HCT116 (cell line): Measurements from ENCODE around the gene CBFA2T2. TPM values are rescaled to one million over a fixed set of nuclear protein-coding genes. Genes with fewer than 3 reads are reported as not detected.
"Not testable (repeated sequence)": the region's sequence is repeated elsewhere in the genome, so short reads cannot be mapped to it uniquely, and the experiment has no call there.

Experiments used
- ATAC-seq: fragments of 200-7000 bp; cut with Tn5 transposase; 2 replicates; pipeline ENCODE4 v1.9.1; 2020; ENCODE audit warnings: mild to moderate bottlenecking, moderate library complexity
- BruUV-seq: library from RNA; stranded (reverse); fragments of 400-500 nt; replicated peaks from 2 replicates; lab custom pipeline; 2021; lab: Mats Ljungman, UMichigan
- CTCF ChIA-PET: fragments of 300-600 bp; sonication (Branson Sonifier 250); formaldehyde crosslinking; loops from one replicate; lab custom pipeline; 2021; ENCODE audit warnings: antibody characterized with exemption; lab: Charles Lee
- POLR2A ChIA-PET: fragments of 300-600, 350-600 bp; sonication (Branson Sonifier 250); formaldehyde crosslinking; loops from one replicate; lab custom pipeline; 2021; ENCODE audit warnings: antibody characterized with exemption; lab: Charles Lee
- RAD21 ChIA-PET, 2 experiments: fragments of 300-600 bp; sonication (Branson Sonifier 250); formaldehyde crosslinking; loops; one replicate each; lab custom pipeline; 2023; ENCODE audit warnings: low total read pairs in 2 of 2; ENCODE audit not compliant: uncharacterized antibody in 2 of 2, unreplicated experiment in 2 of 2, low non-redundant PET in 1 of 2; lab: Charles Lee
- DNase-seq: peaks from one replicate; pipeline ENCODE4 v3.0.0-alpha.2; 2010; ENCODE audit warnings: low read depth, low spot score
- H2AFZ ChIP-seq: fragments of 200-600 bp; shearing (Covaris generic), sonication (generic); 2 replicates; pipeline ENCODE4 v1.6.1; 2017; ENCODE audit warnings: low read depth, mixed run types, mixed read lengths, antibody characterized with exemption, low read length; ENCODE audit not compliant: poor library complexity, severe bottlenecking
- H3K27ac ChIP-seq: 2 replicates; pipeline ENCODE4 v1.5.1; 2012; ENCODE audit warnings: low read depth, low read length
- H3K27me3 ChIP-seq: fragments of 200-600 bp; sonication (generic); 2 replicates; pipeline ENCODE4 v1.6.1; 2016; ENCODE audit warnings: mixed run types, low read length, mixed read lengths; ENCODE audit not compliant: insufficient read depth
- H3K36me3 ChIP-seq, 2 experiments: fragments of 200-500 bp in 1 of 2; fragments of 200-600 bp in 1 of 2; sonication (Bioruptor generic) in 1 of 2; sonication (generic) in 1 of 2; 2 replicates each; pipeline versions ENCODE4 v1.5.1 to v1.6.1; 2014 to 2016; ENCODE audit warnings: low read length in 2 of 2, inconsistent platforms in 1 of 2, mixed read lengths in 1 of 2, mixed run types in 1 of 2; ENCODE audit not compliant: insufficient read depth in 2 of 2, control insufficient read depth in 1 of 2
- H3K4me1 ChIP-seq, 2 experiments: fragments of 200-600 bp in 1 of 2; sonication (generic) in 1 of 2; 2 replicates each; pipeline versions ENCODE4 v1.5.1 to v1.6.1; 2012 to 2017; ENCODE audit warnings: low read length in 2 of 2, inconsistent platforms in 1 of 2, mild to moderate bottlenecking in 1 of 2, mixed read lengths in 1 of 2, mixed run types in 1 of 2, moderate library complexity in 1 of 2; ENCODE audit not compliant: insufficient read depth in 2 of 2, control insufficient read depth in 1 of 2
- H3K4me2 ChIP-seq: fragments of 200-600 bp; sonication (generic); 2 replicates; pipeline ENCODE4 v1.6.1; 2017; ENCODE audit warnings: mixed run types, low read length, mixed read lengths
- H3K4me3 ChIP-seq, 2 experiments: fragments of 200-600 bp in 1 of 2; sonication (generic) in 1 of 2; replicated peaks in 1 of 2; 2 replicates each; pipeline ENCODE4 v1.5.1; 2011 to 2016; ENCODE audit warnings: low read length in 2 of 2, control low read depth in 1 of 2, low read depth in 1 of 2, mild to moderate bottlenecking in 1 of 2, mixed read lengths in 1 of 2, mixed run types in 1 of 2
- H3K79me2 ChIP-seq: fragments of 200-600 bp; sonication (generic); 2 replicates; pipeline ENCODE4 v1.6.1; 2017; ENCODE audit warnings: mild to moderate bottlenecking, mixed run types, low read length, moderate library complexity, mixed read lengths; ENCODE audit not compliant: insufficient read depth
- H3K9ac ChIP-seq: fragments of 200-600 bp; sonication (generic); 2 replicates; pipeline ENCODE4 v1.6.1; 2016; ENCODE audit warnings: low read length, mixed read lengths
- H3K9me2 ChIP-seq: fragments of 200-600 bp; sonication (generic), shearing (Covaris generic); 2 replicates; pipeline ENCODE4 v1.6.1; 2017; ENCODE audit warnings: mixed run types, mild to moderate bottlenecking, moderate library complexity; ENCODE audit not compliant: insufficient read depth
- H3K9me3 ChIP-seq, 2 experiments: fragments of 200-500 bp in 1 of 2; fragments of 200-600 bp in 1 of 2; sonication (Bioruptor generic) in 1 of 2; sonication (generic) in 1 of 2; 2 replicates each; pipeline ENCODE4 v1.6.1; 2014 to 2017; ENCODE audit warnings: low read length in 2 of 2, mixed read lengths in 2 of 2, inconsistent platforms in 1 of 2, low read depth in 1 of 2, mild to moderate bottlenecking in 1 of 2, mixed run types in 1 of 2, moderate library complexity in 1 of 2; ENCODE audit not compliant: control insufficient read depth in 1 of 2, insufficient read depth in 1 of 2
- H4K20me1 ChIP-seq: fragments of 200-600 bp; sonication (generic), shearing (Covaris generic); 2 replicates; pipeline ENCODE4 v1.6.1; 2017; ENCODE audit warnings: mixed run types, mild to moderate bottlenecking, moderate library complexity; ENCODE audit not compliant: insufficient read depth
- CBX3 ChIP-seq: IDR thresholded peaks from 2 replicates; pipeline ENCODE4 v1.6.1; 2012; ENCODE audit warnings: low read depth
- EGR1 ChIP-seq: IDR thresholded peaks from 2 replicates; pipeline ENCODE4 v1.6.1; 2012; ENCODE audit warnings: low read depth
- EZH2phosphoT487 ChIP-seq: fragments of 200-600 bp; IDR thresholded peaks from 2 replicates; pipeline ENCODE4 v1.6.1; 2018; ENCODE audit warnings: antibody characterized with exemption, borderline replicate concordance
- FOSL1 ChIP-seq: IDR thresholded peaks from 2 replicates; pipeline ENCODE4 v1.6.1; 2012; ENCODE audit warnings: low read depth
- JUND ChIP-seq: IDR thresholded peaks from 2 replicates; pipeline ENCODE4 v1.6.1; 2012
- RAD21 ChIP-seq: IDR thresholded peaks from 2 replicates; pipeline ENCODE4 v1.6.1; 2012; ENCODE audit warnings: low read depth, mild to moderate bottlenecking
- SRF ChIP-seq: IDR thresholded peaks from 2 replicates; pipeline ENCODE4 v1.6.1; 2012; ENCODE audit warnings: low read depth
- TCF7L2 ChIP-seq: IDR thresholded peaks from 2 replicates; pipeline ENCODE4 v1.7.0; 2011; ENCODE audit warnings: borderline replicate concordance, inconsistent platforms; ENCODE audit not compliant: insufficient read depth, insufficient read length; ENCODE audit errors: extremely low read depth
- YY1 ChIP-seq: IDR thresholded peaks from 2 replicates; pipeline ENCODE4 v1.6.1; 2011; ENCODE audit warnings: low read length, low read depth, moderate library complexity, mild to moderate bottlenecking; ENCODE audit not compliant: insufficient replicate concordance; ENCODE audit errors: extremely low read depth
- ZFX ChIP-seq: fragments of 450-650 bp; IDR thresholded peaks from 2 replicates; pipeline ENCODE4 v1.6.1; 2017
- intact Hi-C: fragments of 100-400 bp; cut with micrococcal nuclease; formaldehyde crosslinking; loops from 2 replicates; pipeline ENCODE4 v1.10.0; 2022
- total RNA-seq: library from RNA; stranded (reverse); gene quantifications from one replicate; pipeline ENCODE4 v1.2.1, GENCODE V29; 2021; ENCODE audit not compliant: unreplicated experiment
- TF ChIP-seq, protein P1 (sequence below): IDR thresholded peaks from 2 replicates; pipeline ENCODE4 v1.6.1; 2011; ENCODE audit warnings: mild to moderate bottlenecking, low read length, moderate library complexity; ENCODE audit not compliant: insufficient replicate concordance; ENCODE audit errors: extremely low read depth
- TF ChIP-seq, protein P2 (sequence below): IDR thresholded peaks from 2 replicates; pipeline ENCODE4 v1.6.1; 2012
- TF ChIP-seq, protein P3 (sequence below), 3 experiments: fragments of 200-600 bp in 1 of 3; sonication (generic) in 1 of 3; IDR thresholded peaks in 2 of 3; conservative IDR thresholded peaks in 1 of 3; 2 replicates each; pipeline ENCODE4 v1.5.1; 2012 to 2017; ENCODE audit warnings: low read depth in 2 of 3, low read length in 2 of 3, antibody characterized with exemption in 1 of 3, borderline replicate concordance in 1 of 3, control low read depth in 1 of 3, mild to moderate bottlenecking in 1 of 3, mixed read lengths in 1 of 3, mixed run types in 1 of 3, moderate library complexity in 1 of 3; ENCODE audit not compliant: insufficient read depth in 1 of 3

CBFA2T2 gene
- total RNA-seq, 1 experiment from 2014 or later, result 8.0 TPM

DNA sequence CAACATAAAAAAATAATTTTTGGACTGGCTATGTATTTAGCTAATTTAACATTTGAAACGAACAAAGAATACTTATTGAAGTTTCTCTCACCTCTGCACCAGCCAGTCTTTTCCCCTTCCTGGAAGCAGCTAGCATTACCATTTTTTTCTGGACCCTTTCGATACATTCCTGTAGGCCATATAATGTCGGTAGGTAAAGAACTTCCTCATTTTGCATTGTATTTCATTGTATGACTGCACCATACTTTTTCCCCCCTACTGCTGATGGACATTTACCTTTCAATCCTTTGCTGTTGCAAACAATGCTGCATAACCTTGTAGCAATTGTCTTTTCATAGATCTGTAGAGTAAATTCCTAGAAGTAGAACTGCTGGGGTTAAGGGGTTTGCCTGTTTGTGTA, 17.6 kb downstream of the CBFA2T2 start:
- Histone ChIP-seq H4K20me1 (no peaks in the 10 kb centered on the region), H3K4me2 (no peak overlapping the region), H3K4me1 (no peaks in the 10 kb centered on the region), H3K4me3 (no peak overlapping the region), H3K9ac (no peak overlapping the region), H3K27ac (no peak overlapping the region), H3K9me2 (no peaks in the 10 kb centered on the region), H2AFZ (no peak overlapping the region), H3K27me3 (no peaks in the 10 kb centered on the region), H3K9me3 (no peaks in the 10 kb centered on the region), H3K36me3 (no peaks in the 10 kb centered on the region), H3K79me2 (peaks cover 8% of the 10 kb centered on the region; the same call in 1 of the 2 replicates)
- intact Hi-C loops, result no loop called here
- ATAC-seq (no peak), DNase-seq (no peak)
- ChIA-PET CTCF (no interaction called here), RAD21 (no interaction called here), POLR2A (interaction anchor here (1.3 kb wide), 1 partner anchor 17 kb away, joined by 5 read pairs; the partner anchor contains the start of gene CBFA2T2)
- no TSS peak for BruUV-seq
- TF ChIP-seq CBX3 (no peak), SRF (no peak), ZFX (no peak), FOSL1 (no peak), YY1 (no peak), RAD21 (no peak), TCF7L2 (no peak), EZH2phosphoT487 (no peak), JUND (no peak), EGR1 (no peak)
- TF ChIP-seq, protein P1, sequence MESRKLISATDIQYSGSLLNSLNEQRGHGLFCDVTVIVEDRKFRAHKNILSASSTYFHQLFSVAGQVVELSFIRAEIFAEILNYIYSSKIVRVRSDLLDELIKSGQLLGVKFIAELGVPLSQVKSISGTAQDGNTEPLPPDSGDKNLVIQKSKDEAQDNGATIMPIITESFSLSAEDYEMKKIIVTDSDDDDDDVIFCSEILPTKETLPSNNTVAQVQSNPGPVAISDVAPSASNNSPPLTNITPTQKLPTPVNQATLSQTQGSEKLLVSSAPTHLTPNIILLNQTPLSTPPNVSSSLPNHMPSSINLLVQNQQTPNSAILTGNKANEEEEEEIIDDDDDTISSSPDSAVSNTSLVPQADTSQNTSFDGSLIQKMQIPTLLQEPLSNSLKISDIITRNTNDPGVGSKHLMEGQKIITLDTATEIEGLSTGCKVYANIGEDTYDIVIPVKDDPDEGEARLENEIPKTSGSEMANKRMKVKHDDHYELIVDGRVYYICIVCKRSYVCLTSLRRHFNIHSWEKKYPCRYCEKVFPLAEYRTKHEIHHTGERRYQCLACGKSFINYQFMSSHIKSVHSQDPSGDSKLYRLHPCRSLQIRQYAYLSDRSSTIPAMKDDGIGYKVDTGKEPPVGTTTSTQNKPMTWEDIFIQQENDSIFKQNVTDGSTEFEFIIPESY, result no peak
- TF ChIP-seq, protein P2, sequence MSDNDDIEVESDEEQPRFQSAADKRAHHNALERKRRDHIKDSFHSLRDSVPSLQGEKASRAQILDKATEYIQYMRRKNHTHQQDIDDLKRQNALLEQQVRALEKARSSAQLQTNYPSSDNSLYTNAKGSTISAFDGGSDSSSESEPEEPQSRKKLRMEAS, result no peak
- TF ChIP-seq, protein P3, sequence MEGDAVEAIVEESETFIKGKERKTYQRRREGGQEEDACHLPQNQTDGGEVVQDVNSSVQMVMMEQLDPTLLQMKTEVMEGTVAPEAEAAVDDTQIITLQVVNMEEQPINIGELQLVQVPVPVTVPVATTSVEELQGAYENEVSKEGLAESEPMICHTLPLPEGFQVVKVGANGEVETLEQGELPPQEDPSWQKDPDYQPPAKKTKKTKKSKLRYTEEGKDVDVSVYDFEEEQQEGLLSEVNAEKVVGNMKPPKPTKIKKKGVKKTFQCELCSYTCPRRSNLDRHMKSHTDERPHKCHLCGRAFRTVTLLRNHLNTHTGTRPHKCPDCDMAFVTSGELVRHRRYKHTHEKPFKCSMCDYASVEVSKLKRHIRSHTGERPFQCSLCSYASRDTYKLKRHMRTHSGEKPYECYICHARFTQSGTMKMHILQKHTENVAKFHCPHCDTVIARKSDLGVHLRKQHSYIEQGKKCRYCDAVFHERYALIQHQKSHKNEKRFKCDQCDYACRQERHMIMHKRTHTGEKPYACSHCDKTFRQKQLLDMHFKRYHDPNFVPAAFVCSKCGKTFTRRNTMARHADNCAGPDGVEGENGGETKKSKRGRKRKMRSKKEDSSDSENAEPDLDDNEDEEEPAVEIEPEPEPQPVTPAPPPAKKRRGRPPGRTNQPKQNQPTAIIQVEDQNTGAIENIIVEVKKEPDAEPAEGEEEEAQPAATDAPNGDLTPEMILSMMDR (IDR thresholded peaks at IDR 0.05 in 2 of 3, conservative IDR thresholded peaks at IDR 0.05 in 1 of 3; ENCODE audit: borderline replicate concordance in 1 of 3, insufficient read depth in 1 of 3, low read depth in 2 of 3, low read length in 2 of 3), result no peak

DNA sequence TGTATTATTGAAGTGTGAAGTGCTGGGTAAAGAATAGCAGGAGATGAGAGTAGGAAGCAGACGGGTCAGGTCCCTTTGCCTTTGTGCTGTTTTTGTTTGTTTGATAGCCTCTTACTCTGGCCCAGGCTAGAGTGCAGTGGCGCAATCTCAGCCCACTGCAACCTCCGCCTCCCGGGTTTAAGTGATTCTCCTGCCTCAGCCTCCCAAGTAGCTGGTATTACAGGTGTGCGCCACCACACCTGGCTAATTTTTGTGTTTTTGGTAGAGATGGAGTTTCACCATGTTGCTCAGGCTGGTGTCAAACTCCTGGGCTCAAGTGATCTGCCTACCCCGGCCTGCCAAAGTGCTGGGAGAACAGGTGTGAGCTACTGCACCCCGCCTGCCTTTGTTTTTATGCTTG, 18.1 kb downstream of the CBFA2T2 start:
- H3K27me3 ChIP-seq, intact Hi-C loops, POLR2A ChIA-PET, H3K4me2 ChIP-seq, H3K4me3 ChIP-seq, H3K9me2 ChIP-seq, H3K36me3 ChIP-seq, CTCF ChIA-PET, H3K4me1 ChIP-seq, DNase-seq, H3K27ac ChIP-seq, BruUV-seq, ATAC-seq, H3K9ac ChIP-seq, H4K20me1 ChIP-seq, RAD21 ChIA-PET, H2AFZ ChIP-seq, H3K9me3 ChIP-seq: not testable (repeated sequence)
- H3K79me2 ChIP-seq, result peaks cover 11% of the 10 kb centered on the region
